HL-60 (cell line): ENCODE results near the gene MYLIP.

Source experiments
- POLR2AphosphoS5 ChIP-seq: IDR thresholded peaks from 2 replicates; pipeline ENCODE4 v1.6.1; 2012; ENCODE audit warnings: low read depth
- TF ChIP-seq, protein P1 (sequence below): IDR thresholded peaks from one replicate; pipeline ENCODE4 v1.5.1; 2011; ENCODE audit warnings: low read length, control low read depth, inconsistent platforms; ENCODE audit not compliant: insufficient read depth

DNA sequence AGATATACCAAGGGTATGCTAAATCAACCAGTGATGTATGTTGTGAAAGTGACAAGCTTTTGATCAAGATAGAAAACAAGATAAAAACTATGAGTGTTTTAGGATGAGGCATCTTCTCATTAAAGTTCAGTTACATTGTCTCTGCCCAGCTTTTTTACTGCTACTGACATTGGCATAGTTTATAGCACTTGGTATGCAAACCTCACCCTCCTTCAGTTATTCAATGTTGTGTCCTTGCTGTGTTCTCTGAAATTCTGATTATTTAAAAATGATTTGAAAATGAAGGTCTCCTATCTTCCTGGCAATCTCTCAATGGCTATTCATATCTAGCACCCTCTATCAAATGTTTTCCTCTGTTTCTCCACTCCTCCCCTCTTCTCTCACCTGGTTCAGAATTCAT lies 6.7 kb upstream of the MYLIP start:
- TF ChIP-seq, protein P1, sequence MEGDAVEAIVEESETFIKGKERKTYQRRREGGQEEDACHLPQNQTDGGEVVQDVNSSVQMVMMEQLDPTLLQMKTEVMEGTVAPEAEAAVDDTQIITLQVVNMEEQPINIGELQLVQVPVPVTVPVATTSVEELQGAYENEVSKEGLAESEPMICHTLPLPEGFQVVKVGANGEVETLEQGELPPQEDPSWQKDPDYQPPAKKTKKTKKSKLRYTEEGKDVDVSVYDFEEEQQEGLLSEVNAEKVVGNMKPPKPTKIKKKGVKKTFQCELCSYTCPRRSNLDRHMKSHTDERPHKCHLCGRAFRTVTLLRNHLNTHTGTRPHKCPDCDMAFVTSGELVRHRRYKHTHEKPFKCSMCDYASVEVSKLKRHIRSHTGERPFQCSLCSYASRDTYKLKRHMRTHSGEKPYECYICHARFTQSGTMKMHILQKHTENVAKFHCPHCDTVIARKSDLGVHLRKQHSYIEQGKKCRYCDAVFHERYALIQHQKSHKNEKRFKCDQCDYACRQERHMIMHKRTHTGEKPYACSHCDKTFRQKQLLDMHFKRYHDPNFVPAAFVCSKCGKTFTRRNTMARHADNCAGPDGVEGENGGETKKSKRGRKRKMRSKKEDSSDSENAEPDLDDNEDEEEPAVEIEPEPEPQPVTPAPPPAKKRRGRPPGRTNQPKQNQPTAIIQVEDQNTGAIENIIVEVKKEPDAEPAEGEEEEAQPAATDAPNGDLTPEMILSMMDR, result no peak
- TF ChIP-seq POLR2AphosphoS5, result no peak
